Activated T-cell treated with anti-CD3 and anti-CD28 coated beads, Interleukin-2, amount 50 U/mL, for 24 hours (primary cell): ENCODE results near the gene GTF2F2.

Experiments
- DNase-seq: peaks from one replicate; pipeline ENCODE4 v3.0.0-alpha.2; 2020
- H3K27ac Mint-ChIP-seq: 2 replicates; pipeline ENCODE4 v1.8.0; 2020; ENCODE audit warnings: mild to moderate bottlenecking, mixed read lengths
- H3K27me3 Mint-ChIP-seq: 2 replicates; pipeline ENCODE4 v1.8.0; 2020; ENCODE audit warnings: mixed read lengths
- H3K36me3 Mint-ChIP-seq: 2 replicates; pipeline ENCODE4 v1.8.0; 2020; ENCODE audit warnings: low read depth, mixed read lengths
- H3K4me1 Mint-ChIP-seq: 2 replicates; pipeline ENCODE4 v1.8.0; 2020; ENCODE audit warnings: low read depth, mixed read lengths
- H3K4me3 Mint-ChIP-seq: 2 replicates; pipeline ENCODE4 v1.8.0; 2020; ENCODE audit warnings: mild to moderate bottlenecking, moderate library complexity, mixed read lengths
- H3K9me3 Mint-ChIP-seq: 2 replicates; pipeline ENCODE4 v1.8.0; 2020; ENCODE audit warnings: mixed read lengths

GTF2F2 gene

DNA sequence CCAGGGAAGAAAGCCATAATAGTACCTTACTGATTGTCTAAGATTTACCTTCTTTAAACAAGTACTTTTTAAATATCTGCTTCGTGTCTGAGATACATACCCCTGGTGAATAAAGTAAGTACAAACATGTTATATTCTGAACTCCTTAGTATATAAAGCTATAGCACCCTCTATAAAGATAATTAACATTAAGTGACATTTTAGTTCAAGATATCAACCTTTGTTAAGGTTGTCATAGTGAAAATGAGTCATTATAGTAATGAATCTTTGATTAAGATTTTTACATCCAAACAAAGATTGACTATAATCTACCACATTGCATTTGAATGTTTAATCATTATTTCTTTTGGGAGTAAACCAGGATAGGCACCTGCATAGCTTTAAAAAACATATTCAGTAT is 135.9 kb downstream of the GTF2F2 start:
- Mint-ChIP-seq H3K27ac (no peak overlapping the region), H3K4me1 (peaks cover 31% of the 10 kb centered on the region), H3K36me3 (peaks cover 59% of the 10 kb centered on the region), H3K9me3 (no peaks in the 10 kb centered on the region), H3K4me3 (no peak overlapping the region), H3K27me3 (no peaks in the 10 kb centered on the region)
- no peak for DNase-seq

DNA sequence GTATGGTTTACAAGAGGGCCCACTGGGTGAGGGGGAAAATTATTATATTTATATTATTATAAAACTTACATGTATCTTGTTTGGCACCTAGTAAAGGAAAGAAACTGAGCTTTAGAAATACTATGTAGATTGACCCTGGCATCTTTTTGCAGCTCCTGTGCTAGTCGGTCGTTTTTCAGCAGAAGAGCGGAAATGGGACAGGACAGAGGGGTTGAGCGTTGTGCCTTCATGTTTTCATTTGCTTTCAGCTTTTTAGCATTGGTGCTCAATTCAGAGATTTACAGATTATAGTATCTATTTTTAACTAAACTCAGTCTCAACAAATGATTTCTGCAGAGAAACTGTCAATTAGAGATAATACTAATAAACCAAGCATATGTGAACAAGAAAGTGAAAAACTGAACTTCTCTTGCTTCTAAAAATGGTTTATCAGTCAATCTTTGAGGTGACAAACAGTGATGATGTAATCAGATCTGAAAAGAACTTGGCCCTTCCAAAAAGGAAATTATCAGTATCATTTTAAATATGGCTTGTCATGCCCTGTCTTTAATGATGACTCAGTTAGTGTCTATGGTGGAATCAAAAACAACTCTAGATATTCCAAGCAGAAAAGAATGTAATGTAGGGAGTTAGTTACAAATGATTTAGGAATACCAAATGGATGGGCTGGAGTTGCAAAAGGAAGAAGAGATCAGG is 137.5 kb downstream of the GTF2F2 start:
- H3K4me1 Mint-ChIP-seq: peaks cover 31% of the 10 kb centered on the region
- H3K27ac Mint-ChIP-seq: peak overlapping the region; percentile 30
- peaks cover 60% of the 10 kb centered on the region for H3K36me3 Mint-ChIP-seq
- no peaks in the 10 kb centered on the region for H3K27me3 Mint-ChIP-seq
- no peak for DNase-seq
- H3K9me3 Mint-ChIP-seq: no peaks in the 10 kb centered on the region
- no peak overlapping the region for H3K4me3 Mint-ChIP-seq

DNA sequence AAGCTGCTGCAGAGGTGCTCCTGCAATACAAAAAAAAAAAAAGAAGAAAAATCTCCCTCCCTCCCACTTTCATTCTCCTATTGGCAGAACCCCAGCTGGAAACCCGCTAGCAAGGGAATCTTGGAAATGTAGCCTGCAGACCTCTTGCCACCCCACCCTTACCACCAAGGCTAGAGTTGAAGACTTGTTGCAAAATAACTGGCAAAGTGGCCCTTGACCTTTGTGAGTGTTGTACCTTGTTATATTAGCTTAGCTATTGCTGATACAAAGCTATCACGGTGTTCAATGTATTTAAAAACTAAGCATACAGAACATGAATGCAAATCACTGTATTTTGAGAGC is 138.0 kb downstream of the GTF2F2 start:
- Mint-ChIP-seq H3K4me1 (peaks cover 31% of the 10 kb centered on the region), H3K36me3 (peaks cover 56% of the 10 kb centered on the region), H3K4me3 (no peak overlapping the region), H3K27ac (no peak overlapping the region), H3K9me3 (no peaks in the 10 kb centered on the region), H3K27me3 (no peaks in the 10 kb centered on the region)
- DNase-seq: no peak

DNA sequence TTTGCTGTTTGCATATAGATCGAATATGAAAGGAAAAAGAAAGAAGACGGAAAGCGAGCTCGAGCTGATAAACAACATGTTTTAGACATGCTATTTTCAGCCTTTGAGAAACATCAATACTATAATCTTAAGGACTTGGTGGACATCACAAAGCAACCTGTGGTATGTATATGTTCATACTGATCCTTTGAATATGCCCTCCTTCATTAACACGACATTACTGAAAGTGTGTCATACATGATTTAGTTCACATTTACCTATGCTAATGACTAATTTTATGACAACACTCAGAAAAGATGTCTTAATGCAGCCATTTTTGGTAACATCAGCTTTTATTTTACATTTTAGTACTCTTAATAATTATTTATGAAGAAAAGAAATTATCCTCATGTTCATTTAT is 146.9 kb downstream of the GTF2F2 start:
- Mint-ChIP-seq H3K27ac (no peak overlapping the region), H3K4me3 (no peak overlapping the region), H3K36me3 (peaks cover 44% of the 10 kb centered on the region), H3K4me1 (peaks cover 3% of the 10 kb centered on the region), H3K27me3 (no peaks in the 10 kb centered on the region), H3K9me3 (no peaks in the 10 kb centered on the region)
- DNase-seq: no peak

DNA sequence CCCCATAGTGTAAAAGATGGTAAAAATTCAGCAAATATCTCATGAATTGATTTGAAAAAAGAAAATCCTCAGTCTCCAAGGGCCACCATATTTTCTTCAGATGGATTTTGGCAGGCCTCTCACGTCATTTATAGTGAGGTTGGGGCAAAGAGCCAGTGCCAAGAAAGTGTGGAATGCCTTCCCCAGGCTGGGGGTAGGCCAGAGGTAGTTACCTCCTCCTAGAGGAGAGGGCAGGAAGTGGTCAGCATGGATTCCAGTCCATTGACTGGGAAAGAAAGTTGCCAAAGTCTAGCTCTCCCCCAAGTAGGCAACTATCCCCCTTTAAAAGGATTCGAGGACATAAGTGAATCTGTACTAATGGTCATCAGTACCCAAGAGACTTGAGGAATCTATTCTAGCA is 148.9 kb downstream of the GTF2F2 start:
- Mint-ChIP-seq H3K9me3 (no peaks in the 10 kb centered on the region), H3K4me3 (no peak overlapping the region), H3K27me3 (no peaks in the 10 kb centered on the region), H3K36me3 (peaks cover 45% of the 10 kb centered on the region), H3K27ac (no peak overlapping the region), H3K4me1 (peaks cover 3% of the 10 kb centered on the region)
- DNase-seq: no peak

DNA sequence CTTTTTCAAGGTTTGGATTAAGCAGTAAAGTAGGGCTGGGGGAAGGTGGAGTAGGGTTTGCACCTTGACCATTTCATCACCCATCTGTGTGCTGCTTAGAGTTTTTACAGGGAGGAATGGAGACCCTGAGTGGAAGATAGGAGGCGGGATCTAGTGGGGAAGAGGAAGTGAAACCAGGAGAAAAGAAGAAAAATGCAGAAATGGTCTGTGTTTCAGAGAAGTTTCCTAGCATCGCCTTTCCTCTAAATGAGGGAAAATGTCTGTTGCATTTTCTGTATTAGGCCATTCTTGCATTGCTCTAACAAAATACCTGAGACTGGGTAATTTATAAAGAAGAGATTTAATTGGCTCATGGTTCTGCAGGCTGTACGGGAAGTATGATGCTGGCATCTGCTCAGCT is 156.6 kb downstream of the GTF2F2 start:
- Mint-ChIP-seq H3K27me3 (no peaks in the 10 kb centered on the region), H3K4me3 (no peak overlapping the region), H3K27ac (no peak overlapping the region), H3K9me3 (no peaks in the 10 kb centered on the region), H3K36me3 (peaks cover 42% of the 10 kb centered on the region), H3K4me1 (peaks cover 10% of the 10 kb centered on the region)
- DNase-seq: no peak

DNA sequence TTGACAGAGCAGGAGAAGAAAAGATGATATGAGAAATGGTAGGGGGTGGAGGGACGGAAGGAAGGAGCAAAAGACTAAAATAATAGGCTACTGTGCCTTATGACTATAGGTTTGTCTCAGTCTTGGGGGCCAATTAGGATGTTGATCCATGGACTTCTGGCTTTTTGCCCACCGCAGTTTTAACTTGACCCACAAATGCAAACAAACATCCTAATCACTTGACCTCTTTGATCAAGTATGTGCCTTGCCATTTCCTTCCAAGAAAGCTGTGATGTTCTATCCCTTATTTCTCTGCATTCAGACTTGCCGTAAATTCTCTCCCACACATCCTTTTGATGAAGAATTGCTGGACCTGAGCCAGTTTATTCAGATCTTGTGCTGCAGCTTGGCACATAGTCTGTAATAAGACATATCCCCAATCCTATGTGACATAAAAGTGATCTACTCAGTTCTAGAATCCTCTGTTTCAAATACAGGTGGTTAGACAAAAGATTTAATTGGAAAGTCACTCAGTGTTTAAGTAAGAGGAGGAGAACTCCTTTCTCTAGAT is 157.9 kb downstream of the GTF2F2 start:
- DNase-seq: no peak
- Mint-ChIP-seq H3K9me3 (no peaks in the 10 kb centered on the region), H3K36me3 (peaks cover 44% of the 10 kb centered on the region), H3K27ac (no peak overlapping the region), H3K27me3 (no peaks in the 10 kb centered on the region), H3K4me3 (no peak overlapping the region), H3K4me1 (peaks cover 10% of the 10 kb centered on the region)

DNA sequence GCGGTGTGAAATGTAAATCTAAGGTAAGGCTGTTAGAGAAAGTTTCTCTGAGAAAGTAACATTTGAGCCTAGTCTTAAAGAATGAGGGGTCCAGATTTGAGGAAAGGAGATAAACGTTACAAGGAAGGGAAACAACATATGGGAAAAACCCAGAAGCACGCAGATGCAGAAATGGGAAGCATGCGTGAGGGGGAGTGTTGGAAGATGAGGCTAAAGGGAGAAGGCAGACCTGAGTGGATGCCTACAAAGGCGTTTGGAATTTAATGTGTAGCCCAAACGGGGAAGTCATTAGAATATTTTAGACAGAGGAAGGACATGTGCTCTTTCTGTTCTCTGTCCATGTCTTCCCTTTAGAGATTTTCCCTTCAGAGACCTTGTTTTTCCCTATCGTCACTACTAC is 159.7 kb downstream of the GTF2F2 start:
- Mint-ChIP-seq H3K9me3 (no peaks in the 10 kb centered on the region), H3K36me3 (peaks cover 51% of the 10 kb centered on the region), H3K27me3 (no peaks in the 10 kb centered on the region), H3K4me3 (no peak overlapping the region), H3K27ac (no peak overlapping the region), H3K4me1 (peaks cover 10% of the 10 kb centered on the region)
- no peak for DNase-seq

DNA sequence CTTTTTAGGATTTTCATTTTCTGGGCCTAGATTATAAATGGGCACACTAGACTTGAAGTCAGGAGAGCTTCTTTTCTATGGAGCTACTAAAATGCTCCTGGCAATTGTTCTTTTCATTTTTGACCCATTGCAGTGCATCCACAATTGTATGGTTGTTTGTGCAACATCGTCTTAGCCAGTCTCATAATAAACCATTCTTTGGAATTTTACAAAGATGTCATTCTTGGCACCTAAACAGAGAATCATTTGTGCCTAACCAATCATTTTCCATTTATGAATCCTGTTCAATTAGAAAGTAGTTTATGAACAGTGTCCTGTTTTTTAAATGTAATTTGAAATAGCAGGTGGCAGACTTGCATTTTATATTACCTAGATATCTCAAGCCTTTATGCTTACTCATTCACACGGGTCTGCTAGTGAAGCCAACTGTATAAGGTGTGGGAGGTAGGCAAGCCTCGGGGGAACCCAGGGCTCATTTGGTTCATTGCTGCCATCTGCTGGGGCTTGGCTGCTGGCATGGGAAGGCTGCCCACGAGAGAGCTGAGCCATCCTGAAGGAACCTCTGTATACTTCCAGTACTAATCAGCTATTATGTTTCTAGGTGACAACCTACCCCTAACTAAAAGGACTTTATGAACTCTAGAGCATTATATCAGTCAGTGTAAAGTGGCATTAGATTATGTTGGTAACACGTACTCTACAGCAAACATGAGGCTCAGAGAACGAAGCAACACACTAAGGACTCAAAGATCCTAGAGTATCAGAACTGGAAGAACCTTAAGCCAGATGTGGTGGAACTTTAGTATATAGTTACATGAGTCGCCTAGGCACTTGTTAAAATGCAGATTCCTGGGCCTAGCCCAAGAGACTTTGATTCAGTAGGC is 160.7 kb downstream of the GTF2F2 start:
- H3K27ac Mint-ChIP-seq: no peak overlapping the region
- H3K4me1 Mint-ChIP-seq: peaks cover 10% of the 10 kb centered on the region
- peak; percentile 70 for DNase-seq
- H3K4me3 Mint-ChIP-seq: no peak overlapping the region
- no peaks in the 10 kb centered on the region for H3K27me3 Mint-ChIP-seq
- peaks cover 54% of the 10 kb centered on the region for H3K36me3 Mint-ChIP-seq
- no peaks in the 10 kb centered on the region for H3K9me3 Mint-ChIP-seq

DNA sequence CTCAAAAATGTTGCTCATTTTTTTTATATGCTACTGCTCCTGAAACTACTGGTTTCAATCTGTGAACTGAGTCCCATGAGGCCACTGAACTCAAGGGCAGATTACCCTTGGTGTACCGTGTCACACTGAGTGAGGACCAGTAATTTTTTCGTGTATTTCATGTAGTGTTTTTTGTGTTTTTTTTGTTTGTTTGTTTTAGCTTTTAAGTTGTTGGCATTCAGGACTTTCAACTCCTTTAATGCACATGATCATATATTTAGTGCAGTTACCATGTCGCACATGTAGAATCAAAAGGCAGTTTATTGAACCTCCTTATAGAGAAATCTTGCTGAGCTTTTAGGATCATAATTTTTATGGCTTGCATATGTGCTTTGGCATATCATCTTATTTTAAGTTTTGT is 162.7 kb downstream of the GTF2F2 start:
- H3K4me3 Mint-ChIP-seq: no peak overlapping the region
- peaks cover 50% of the 10 kb centered on the region for H3K36me3 Mint-ChIP-seq
- H3K4me1 Mint-ChIP-seq: peaks cover 10% of the 10 kb centered on the region
- DNase-seq: no peak
- H3K9me3 Mint-ChIP-seq: no peaks in the 10 kb centered on the region
- H3K27ac Mint-ChIP-seq: no peak overlapping the region
- no peaks in the 10 kb centered on the region for H3K27me3 Mint-ChIP-seq

DNA sequence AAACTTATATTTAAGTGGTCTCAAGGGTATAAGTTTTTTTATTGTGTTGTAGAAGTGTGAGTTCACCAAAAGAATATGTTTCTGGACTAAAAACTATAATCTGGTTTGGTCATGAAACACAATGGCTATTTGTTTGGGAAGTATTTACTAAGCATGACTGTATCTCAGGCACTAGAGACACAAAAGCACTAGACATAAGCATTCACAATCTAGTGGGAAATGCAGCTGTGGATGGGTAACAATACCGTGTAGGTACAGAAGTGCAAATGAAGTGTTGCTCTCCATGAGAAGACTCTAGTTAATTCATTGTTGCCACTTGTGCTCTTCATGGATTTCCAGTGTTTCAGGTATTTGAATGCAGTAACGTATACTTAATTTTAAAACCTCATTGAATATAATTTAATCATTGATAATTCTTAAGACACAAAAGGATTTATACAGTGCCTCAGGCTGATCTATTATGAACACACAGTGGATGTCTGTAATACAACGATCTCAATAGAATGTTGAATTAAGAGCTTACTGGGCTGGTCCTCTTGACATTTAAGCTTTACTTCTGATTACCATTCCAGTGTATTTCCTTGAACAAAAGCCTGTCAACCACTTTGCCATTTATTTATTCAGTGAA is 169.7 kb downstream of the GTF2F2 start:
- Mint-ChIP-seq H3K27me3 (no peaks in the 10 kb centered on the region), H3K4me3 (no peak overlapping the region), H3K4me1 (peaks cover 7% of the 10 kb centered on the region), H3K27ac (no peak overlapping the region), H3K9me3 (no peaks in the 10 kb centered on the region), H3K36me3 (peaks cover 28% of the 10 kb centered on the region)
- no peak for DNase-seq

DNA sequence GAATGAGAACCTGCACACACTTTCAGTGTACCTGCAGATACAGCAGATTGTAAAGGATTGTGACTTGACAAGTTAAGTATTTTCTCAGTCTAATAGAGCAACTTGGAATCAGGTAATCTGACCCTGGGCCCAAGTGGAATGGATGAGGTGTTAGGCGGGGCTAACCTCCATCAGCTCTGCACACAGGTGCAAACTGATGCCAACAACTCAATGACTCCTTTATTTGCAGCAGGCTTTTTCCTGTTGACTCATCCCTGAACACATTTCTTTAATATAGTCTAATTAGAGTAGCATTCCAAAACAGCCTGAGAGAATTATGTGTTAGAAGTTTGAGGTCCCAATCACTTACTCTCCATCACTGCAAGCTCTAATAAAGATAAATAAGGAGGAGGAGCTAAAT is 171.9 kb downstream of the GTF2F2 start:
- H3K27ac Mint-ChIP-seq: no peak overlapping the region

DNA sequence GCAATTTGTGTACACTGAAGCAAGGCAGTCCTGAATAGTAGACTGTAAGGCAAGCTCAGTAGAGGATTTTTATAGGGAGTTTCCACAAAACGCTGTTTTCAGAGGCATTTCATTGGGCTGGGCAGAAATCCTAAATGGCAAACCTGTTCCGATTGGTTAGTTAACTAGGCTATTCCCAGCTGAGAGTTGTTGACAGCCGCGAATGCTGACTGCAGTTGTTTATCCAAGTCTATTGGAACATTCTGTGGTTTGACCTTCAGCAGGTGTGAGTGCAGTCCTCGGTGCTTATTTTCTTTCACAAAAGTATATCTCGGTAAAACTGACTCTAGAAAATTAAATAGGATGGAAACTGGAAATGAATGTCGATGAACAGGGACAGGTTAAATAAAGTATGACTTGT is 175.2 kb downstream of the GTF2F2 start:
- DNase-seq: no peak
- Mint-ChIP-seq H3K4me1 (peaks cover 49% of the 10 kb centered on the region), H3K9me3 (no peaks in the 10 kb centered on the region), H3K36me3 (peaks cover 5% of the 10 kb centered on the region), H3K27me3 (no peaks in the 10 kb centered on the region), H3K27ac (peak overlapping the region; percentile 27), H3K4me3 (no peak overlapping the region)

More for the DNA sequence above, 171.9 kb downstream of the GTF2F2 start:
- Mint-ChIP-seq H3K36me3 (peaks cover 18% of the 10 kb centered on the region), H3K27me3 (no peaks in the 10 kb centered on the region), H3K9me3 (no peaks in the 10 kb centered on the region), H3K4me3 (no peak overlapping the region), H3K4me1 (peaks cover 27% of the 10 kb centered on the region)
- no peak for DNase-seq

DNA sequence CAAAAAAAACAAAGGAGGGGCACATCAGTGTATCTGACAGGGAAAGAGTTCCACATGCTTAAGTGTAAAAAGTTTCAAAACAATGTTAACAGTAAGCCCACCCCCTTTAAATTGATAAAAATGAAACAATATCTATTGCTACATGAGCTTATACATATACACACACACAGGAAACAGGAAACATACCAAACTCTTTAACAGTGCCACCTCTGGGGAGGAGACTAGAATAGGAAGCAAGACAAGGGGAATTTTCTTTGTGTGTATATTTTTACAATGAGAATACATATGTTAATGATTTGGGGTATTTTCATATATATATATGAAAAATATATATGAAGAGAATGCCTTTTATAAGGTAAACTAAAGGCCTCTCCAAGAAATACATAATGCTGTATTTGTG is 175.9 kb downstream of the GTF2F2 start:
- peak overlapping the region; percentile 51 for H3K27ac Mint-ChIP-seq
- no peak overlapping the region for H3K4me3 Mint-ChIP-seq
- peaks cover under 1% of the 10 kb centered on the region for H3K27me3 Mint-ChIP-seq
- peaks cover 49% of the 10 kb centered on the region for H3K4me1 Mint-ChIP-seq
- DNase-seq: no peak
- H3K36me3 Mint-ChIP-seq: peaks cover 5% of the 10 kb centered on the region
- no peaks in the 10 kb centered on the region for H3K9me3 Mint-ChIP-seq
